NCI-H1694 (cell line): ENCODE data around the gene PAPOLA.

ENCODE experiments used
- DNase-seq: peaks from one replicate; lab custom pipeline; 2025; lab: John Stamatoyannopoulos, UW

PAPOLA gene

DNA sequence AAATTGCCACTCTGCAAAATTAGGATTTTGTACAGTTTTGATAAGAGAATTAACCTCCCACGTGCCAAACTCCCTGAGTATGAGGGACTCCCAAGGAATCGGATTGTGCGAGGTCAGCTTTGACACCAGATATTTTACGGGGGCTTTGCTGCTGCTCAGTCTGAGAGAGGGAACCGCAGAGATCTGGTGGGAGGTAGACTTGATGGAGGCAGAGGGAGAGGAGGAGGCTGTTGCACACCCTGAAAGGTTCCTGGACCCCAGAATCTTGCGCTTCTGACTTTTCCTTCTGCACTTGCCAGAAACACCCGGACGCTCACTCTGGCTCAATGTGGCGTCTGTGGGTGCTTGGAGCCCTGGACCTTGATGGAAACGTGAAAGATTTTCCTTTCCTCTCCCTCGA lies 83.9 kb downstream of the PAPOLA start:
- DNase-seq: no peak

GRCh38 chr14:96586921-96587822 lies 85.0 kb downstream of the PAPOLA start:
- no peak for DNase-seq

DNA sequence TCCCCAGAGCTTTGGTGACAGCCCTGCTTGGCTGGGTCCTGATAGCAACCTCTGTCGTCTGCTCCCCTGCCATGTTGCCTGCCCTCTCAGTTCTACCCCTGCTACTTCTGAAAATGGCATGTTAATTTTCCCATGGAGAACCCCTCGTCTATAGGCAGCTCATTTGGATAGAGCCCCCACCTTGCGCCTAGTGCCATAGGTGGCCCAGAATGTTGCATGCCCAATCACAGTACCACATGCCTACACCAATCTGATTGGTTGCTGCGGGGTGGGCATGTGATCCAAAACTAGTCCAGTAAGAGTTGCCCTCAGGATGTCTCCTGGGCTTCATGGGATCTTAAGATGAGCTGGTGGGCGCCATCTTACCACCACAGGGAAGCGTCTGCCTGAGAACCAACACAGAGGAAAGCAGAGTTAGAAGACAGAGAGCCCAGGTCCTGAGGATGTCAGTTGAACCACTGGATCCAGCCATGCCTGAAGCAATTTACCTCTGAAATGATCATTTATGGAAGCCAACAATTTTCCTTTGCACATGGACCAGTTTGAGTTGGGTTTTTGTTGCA lies 85.7 kb downstream of the PAPOLA start:
- no peak for DNase-seq

GRCh38 chr14:96588410-96589257 lies 86.5 kb downstream of the PAPOLA start:
- DNase-seq: no peak

DNA sequence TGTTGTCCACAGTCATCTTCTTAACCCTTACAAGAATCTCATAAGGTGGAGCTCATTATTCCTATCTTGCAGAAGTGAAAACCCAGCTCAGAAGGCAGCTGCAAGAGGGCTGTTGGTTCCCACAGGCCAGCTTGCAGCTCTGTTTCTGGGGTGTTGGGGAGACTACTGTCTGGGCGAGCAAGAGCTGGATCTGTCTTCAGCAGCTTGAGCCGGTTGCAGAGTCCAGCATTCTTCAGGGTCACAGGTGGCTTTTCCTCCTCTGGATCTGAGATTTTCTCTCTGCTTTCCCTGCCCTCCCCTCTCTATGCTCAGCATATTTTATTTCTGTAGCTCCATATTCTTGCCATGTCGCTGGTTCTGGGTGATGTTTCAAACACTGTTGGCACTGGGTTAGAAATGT lies 87.4 kb downstream of the PAPOLA start:
- DNase-seq: no peak

DNA sequence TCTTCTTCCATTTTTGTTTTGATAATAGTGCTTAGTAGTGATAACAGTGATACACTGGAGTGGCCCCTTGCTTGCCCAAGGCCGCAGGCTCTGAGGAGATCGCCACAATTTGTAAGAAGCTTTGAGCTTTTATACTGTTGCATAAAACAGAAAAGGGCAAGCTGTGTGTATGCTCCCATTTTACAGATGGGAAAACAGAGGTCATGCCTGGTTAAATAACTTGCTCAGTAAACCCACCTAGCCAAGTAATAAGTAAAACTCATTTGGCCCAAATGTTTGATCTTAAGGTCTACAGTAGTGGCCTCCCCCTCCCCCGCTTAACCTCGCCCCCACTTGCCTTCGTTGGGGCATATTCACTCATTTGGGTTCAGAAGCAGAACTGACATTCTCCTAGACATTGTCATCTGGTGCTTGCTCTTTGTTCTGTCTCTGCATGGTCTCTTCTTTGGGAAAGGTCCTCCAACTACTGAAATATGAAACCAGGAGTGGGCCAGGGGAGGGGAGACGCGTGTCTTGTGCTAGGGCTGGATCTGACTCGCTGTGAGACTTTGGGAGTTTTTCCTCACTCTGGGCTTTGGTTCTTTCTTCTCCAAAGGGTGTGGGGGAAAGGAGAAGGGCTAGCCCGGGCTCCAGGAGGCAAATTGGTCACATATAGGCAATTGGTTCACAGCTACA lies 88.1 kb downstream of the PAPOLA start:
- no peak for DNase-seq

DNA sequence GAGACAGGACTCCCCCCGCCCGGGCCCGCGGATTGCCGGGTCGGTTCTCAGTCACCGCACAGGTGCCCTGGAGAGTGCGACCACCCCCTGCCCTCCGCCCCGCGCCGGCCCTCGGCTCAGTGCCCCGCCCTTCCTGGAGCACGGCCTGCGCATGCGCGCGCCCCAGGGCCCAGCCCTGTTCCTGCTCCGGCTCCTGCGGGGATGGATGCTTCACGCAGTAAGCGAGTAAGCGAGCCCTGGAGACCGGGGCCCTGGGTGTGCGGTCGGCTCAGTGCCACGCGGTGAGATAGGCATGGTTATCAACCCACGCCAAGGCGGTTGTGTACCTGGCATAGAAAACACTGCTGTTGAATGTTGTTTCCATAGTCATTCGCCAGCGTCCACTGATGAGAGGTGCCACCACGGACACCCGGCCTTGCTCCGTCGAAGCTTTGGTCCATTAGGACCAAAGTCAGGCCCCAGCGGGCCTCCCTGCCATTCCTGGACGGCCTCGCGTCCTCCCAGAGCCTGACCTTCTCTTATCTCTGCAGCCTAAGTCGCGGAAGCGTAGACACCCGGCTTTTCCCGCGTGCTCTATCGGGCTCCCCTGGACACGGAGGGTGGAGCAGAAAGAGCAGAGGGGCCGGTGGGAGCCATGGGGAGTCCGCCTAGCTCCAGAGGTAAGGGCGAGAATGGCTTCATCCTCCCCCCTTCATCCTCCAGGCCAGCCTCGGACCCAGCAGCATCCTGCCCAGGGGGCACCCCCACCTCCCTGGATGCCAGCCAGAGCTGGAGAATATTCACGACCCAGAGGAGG lies 90.6 kb downstream of the PAPOLA start:
- no peak for DNase-seq

GRCh38 chr14:96594961-96595360 lies 92.8 kb downstream of the PAPOLA start:
- no peak for DNase-seq

DNA sequence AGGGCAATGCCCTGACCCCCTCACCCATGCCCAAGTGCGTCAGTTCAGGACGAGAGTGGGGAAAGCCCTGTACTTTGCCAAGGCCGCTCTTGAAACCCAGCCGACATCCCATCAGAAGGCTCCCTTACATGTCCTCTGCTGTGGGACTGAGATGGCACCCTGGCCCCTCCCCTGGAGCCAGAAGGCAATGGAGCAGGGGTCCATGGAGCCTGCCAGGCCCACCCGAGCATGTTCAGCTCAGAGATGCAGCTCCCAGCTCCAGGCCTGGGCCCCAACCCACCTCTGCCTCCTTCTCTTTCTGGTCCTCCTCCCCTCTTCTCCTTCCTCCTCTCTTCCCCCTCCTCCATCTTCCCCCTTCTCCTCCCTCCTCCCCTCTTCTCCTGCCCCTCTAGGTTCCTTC lies 95.5 kb downstream of the PAPOLA start:
- no peak for DNase-seq

GRCh38 chr14:96598332-96598928 lies 96.2 kb downstream of the PAPOLA start:
- DNase-seq: peak; percentile 55

GRCh38 chr14:96599076-96599475 lies 96.9 kb downstream of the PAPOLA start:
- no peak for DNase-seq

- DNase-seq: no peak
These were observed 100.0 kb downstream of the PAPOLA start for GRCh38 chr14:96602186-96602585.

DNA sequence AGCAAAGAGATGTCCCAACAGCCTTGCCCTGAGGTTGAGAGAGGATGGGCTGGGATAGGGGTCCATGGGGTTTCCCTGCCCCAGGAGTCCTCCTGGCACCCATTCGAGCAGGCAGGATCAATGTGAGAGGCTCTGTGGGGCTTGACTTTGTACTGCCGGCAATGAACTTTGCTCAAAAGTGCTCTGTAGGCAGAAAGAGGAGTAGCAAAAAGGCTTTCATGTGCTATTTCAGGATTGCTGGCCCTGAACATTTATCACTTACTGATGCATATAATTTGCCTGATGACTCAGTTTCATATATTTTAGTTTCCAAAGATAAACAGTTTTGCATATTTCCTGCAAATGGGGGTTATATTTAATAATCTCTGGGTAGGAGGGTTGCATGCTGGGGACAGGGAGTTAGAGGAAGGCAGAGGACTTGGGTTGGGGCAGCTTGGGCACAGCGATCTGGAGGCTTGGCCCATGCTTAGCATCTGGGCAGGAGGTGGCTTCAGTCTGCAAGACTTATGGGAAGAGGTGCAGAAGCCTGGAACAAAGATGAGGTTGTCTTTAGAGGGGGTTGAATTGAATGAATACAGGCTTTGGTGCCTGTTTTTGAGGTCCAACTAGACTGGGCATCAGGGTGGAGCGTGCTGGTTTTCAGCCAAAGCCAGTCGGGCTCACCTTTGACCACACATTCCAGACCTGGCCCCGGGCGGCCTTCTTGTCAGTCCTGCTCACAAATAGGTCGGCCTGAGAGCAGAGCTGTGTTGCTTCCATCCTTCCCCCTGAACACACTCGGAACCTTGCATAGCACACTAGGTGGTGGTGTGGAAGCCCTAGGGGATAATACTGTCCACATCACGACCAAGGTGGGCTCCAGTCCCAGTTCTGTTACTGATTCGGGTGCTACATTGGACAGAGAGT lies 101.4 kb downstream of the PAPOLA start:
- DNase-seq: no peak

DNA sequence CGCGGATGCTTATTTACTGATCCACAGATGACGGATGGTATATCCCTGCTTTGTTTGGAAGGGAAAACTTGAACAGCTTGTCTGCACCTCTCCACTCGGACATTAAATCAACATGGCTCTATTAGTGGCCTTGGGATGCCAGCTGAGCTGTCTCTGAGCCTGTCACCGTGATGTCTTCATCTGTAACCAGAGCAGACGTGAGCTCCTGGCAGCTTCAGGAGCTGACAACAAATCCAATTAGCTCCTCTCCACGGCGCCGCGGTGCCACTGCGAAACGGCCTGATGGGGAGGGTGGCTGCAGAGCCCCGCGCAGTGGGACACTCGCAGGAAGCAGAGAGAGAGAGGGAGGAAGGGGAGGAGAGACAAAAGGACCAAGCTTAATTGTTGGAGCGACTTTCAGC lies 112.3 kb downstream of the PAPOLA start:
- peak; percentile 63 for DNase-seq

- no peak for DNase-seq
These were observed 114.1 kb downstream of the PAPOLA start for GRCh38 chr14:96616161-96616721.
